Mononuclear cell (primary cell): ENCODE measurements around the gene GNG2. TPM values are rescaled to one million over a fixed set of nuclear protein-coding genes. Genes with fewer than 3 reads are reported as not detected.
"Not testable (repeated sequence)": the region's sequence is repeated elsewhere in the genome, so short reads cannot be mapped to it uniquely, and the experiment has no call there.

ENCODE experiments used
- H3K27me3 ChIP-seq: 2 replicates; pipeline ENCODE4 v1.6.0; 2011; ENCODE audit warnings: low read length, control low read depth; ENCODE audit not compliant: insufficient read depth
- H3K4me1 ChIP-seq: 2 replicates; pipeline ENCODE4 v1.5.1; 2011; ENCODE audit warnings: mild to moderate bottlenecking, low read length, control low read depth; ENCODE audit not compliant: insufficient read depth
- H3K4me3 ChIP-seq: 2 replicates; pipeline ENCODE4 v1.5.1; 2011; ENCODE audit warnings: mild to moderate bottlenecking, low read length, moderate library complexity
- H3K9me3 ChIP-seq: 2 replicates; pipeline ENCODE4 v1.5.1; 2011; ENCODE audit warnings: low read depth, mild to moderate bottlenecking, control low read depth, low read length
- total RNA-seq: library from RNA; depleted of rRNA; stranded (reverse); fragments of >200 nt; gene quantifications from one replicate; pipeline ENCODE4 v1.2.3, GENCODE V29; 2012

GNG2 gene
- total RNA-seq, 1 donor: 180 TPM

DNA sequence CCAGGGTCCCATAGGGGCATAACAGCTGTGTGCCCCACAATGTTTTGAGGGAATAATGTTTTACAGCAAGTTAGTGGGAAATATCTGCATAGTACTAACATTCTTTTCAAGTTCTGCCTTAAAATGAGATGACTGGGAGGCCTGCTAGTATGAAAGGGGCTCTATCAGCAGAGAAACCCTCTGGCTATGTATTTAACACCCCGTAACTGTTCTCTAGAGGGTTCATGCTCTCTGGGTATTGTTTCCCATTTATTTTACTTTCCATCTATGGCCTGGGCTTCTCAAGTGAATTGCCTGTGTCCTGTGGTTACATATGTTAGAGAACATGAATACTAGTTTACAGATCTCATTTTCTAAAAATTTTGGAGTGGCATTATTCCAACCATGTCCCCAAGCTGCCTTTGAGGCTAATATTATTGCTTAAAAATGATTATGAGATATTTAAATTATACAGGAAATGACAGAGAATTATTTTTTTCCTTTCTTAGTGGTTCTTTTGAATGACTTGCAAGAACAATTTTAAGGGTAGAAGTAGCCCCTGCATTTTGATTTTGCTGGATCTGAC is 37.5 kb downstream of the GNG2 start:
- Histone ChIP-seq H3K27me3 (no peaks in the 10 kb centered on the region), H3K4me1 (peaks cover 12% of the 10 kb centered on the region), H3K9me3 (no peaks in the 10 kb centered on the region), H3K4me3 (no peak overlapping the region)

DNA sequence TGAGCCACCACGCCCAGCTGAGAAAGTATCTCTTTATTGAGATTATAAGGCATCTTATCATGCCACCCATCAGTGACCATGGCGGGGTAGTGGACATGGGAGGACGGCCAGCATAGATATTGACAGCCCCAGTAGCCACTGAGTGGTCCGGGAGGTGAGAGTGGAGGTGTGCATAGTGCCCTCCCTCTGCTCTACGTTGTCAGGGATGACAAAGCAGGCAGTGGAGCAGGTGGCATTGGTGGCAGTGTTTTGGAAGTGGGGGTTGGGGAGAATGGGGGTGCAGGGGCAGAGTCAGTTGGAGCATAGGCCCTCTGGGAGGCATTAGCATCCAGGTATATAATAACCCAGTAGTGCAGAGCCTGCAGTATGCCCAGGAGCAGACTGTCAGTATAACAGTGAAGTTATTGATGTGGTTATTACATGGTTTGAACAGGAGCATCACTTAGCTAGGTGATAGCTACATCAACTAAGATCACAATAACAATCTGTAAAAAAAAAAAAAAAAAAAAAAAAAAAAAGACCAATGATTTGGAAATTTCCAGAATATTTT is 41.1 kb downstream of the GNG2 start:
- H3K9me3 ChIP-seq: peaks cover 14% of the 10 kb centered on the region
- H3K4me3 ChIP-seq: no peak overlapping the region
- H3K4me1 ChIP-seq: peaks cover 28% of the 10 kb centered on the region
- no peaks in the 10 kb centered on the region for H3K27me3 ChIP-seq

DNA sequence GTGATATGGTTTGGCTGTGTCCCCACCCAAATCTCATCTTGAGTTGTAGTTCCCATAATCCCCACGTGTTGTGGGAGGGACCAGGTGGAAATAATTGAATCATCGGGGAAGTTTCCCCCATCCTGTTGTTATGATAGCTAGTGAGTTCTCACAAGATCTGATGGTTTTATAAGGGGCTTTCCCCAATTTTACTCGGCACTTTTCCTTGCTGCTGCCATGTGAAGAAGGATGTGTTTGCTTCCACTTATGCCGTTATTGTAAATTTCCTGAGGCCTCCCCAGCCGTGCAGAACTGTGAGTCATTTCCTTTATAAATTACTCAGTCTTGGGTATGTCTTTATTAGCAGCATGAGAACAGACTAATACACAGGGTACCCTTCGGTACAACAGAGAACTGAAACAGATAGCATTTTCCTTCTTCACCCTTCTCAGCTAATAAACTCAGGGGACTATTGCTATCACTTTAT is 45.3 kb downstream of the GNG2 start:
- H3K4me3 ChIP-seq, H3K27me3 ChIP-seq: not testable (repeated sequence)
- peaks cover 14% of the 10 kb centered on the region for H3K9me3 ChIP-seq
- H3K4me1 ChIP-seq: peaks cover 36% of the 10 kb centered on the region

DNA sequence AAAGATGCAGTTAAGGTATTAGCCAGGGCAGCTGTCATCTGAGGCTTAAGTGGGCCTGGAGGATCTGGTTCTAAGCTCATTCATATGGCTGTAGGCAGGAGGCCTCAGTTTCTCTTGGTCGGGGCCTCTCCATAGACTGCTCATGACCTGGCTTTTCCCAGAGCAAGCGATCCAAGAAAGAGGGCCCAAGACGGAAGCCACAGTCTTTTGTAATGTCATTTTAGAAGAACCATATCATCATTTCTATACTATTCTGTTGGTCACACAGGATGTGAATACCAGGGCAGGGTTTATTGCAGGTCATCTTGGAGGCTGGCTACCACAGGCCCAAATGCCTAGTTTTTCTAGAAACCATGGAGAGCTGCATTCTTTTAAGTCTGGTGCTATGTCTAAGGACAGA is 47.7 kb downstream of the GNG2 start:
- Histone ChIP-seq H3K27me3 (no peaks in the 10 kb centered on the region), H3K4me3 (no peak overlapping the region), H3K4me1 (peaks cover 51% of the 10 kb centered on the region), H3K9me3 (peaks cover 14% of the 10 kb centered on the region)

DNA sequence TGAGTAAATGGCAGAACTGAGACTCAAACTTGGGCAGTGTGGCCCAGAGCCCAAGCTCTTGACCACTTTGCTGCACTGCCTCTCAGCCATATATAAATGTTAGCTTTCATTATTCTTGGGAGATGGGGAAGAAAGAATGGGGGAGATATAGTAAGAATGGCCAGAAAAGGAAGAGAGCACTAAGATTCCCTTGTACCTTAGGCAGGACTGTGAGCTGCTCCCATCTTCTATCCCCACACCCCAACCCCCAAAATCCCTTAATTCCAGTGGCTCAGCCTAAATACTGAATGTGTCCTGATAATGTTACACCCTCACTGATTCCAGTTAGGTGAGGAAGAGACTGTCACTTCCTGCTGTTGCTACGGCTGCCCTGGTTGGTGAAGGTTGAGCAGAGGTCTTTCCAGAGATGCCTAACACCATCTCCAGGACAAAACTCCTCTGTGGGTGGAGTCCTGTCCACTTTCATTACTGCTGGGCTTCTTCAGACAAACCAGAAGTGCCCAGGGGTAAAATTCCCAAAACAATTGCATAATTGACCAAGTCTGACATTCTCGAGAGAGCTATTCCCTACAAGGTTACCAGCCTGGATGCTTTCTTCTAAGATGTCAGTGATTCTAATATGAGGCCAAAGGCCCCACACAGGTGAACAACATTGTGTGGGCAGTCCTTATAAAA is 51.8 kb downstream of the GNG2 start:
- Histone ChIP-seq H3K27me3 (no peaks in the 10 kb centered on the region), H3K4me1 (peaks cover 35% of the 10 kb centered on the region), H3K4me3 (no peak overlapping the region), H3K9me3 (no peaks in the 10 kb centered on the region)

DNA sequence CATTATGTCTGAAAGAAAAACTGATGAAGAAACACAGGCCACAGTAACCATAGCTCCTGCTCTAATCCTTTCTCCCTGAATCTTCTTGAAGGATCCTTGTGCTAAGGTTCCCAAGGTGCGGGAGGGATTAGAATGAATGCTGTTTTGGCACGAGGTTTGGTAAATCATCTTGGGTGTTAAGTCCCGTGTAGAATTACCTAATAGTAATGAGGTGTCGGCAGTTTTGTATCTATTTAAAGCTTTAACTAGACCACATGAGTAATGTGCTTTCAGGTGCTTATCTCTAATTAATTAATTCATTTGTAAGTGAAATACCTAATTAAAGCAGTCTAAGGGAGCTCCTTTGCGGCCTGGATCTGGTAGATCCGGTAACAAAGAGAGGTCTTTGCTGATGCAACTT is 53.9 kb downstream of the GNG2 start:
- Histone ChIP-seq H3K9me3 (no peaks in the 10 kb centered on the region), H3K4me1 (peaks cover 29% of the 10 kb centered on the region), H3K27me3 (no peaks in the 10 kb centered on the region), H3K4me3 (no peak overlapping the region)

DNA sequence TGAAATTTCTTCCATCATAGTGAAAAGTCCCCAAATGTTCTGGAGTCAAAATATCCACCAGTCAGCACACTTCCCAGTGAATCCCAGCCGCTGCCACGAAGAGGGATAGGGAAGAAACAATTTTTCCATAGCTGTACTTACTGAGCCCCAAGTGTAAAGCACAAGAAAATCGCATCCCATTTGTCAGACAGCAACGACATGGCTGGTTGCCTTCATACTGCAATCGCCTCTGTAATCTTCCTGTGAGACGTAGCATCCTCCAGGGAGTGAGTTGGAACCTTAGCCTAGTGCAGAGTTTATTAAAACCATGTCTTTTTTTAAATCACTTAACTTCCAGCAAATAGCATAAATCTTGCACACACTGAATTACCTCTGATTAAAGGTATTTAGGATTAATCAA is 56.8 kb downstream of the GNG2 start:
- Histone ChIP-seq H3K4me3 (no peak overlapping the region), H3K4me1 (peaks cover 17% of the 10 kb centered on the region), H3K9me3 (no peaks in the 10 kb centered on the region), H3K27me3 (no peaks in the 10 kb centered on the region)

DNA sequence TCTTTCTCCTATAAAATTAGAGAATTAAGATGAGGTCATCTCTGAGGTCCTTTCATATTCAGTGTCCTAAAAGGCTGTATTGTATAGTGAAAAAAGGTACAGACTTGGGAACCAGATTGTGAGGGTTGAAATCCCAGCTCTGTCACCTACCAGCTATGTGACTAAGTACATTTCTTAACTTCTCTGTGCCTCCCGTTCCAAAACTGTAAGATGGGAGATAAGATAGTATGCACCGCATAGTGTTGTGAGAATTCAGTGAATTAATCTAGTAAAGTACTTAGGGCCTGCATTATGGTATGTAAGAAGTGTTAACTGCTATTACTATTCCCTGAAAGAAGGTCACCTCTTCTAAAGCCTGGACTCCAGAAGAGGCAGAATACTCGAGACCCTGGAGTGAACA is 60.6 kb downstream of the GNG2 start:
- Histone ChIP-seq H3K4me1 (peaks cover 19% of the 10 kb centered on the region), H3K27me3 (no peaks in the 10 kb centered on the region), H3K9me3 (no peaks in the 10 kb centered on the region), H3K4me3 (no peak overlapping the region)

DNA sequence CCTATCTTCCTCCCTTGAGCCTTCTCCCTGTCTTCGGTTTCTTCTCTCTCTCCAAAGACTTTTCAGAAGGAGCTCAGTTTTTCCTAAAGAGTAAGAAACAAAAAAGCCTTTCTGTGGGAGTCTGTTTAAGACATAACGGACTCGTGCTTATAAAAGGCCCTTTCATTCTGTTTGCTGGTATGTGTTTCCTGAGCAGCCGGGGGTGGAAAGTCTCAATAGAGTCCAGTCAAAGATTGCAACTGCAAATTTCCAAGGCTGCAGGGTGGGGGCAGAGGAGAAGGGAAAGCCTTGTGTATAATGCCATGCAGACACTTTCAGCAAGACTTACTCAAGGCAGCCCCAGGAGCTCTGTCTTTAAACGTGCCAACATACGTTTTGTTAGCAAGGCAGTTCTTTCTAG is 62.2 kb downstream of the GNG2 start:
- no peak overlapping the region for H3K4me3 ChIP-seq
- H3K4me1 ChIP-seq: peaks cover 19% of the 10 kb centered on the region
- no peaks in the 10 kb centered on the region for H3K27me3 ChIP-seq

DNA sequence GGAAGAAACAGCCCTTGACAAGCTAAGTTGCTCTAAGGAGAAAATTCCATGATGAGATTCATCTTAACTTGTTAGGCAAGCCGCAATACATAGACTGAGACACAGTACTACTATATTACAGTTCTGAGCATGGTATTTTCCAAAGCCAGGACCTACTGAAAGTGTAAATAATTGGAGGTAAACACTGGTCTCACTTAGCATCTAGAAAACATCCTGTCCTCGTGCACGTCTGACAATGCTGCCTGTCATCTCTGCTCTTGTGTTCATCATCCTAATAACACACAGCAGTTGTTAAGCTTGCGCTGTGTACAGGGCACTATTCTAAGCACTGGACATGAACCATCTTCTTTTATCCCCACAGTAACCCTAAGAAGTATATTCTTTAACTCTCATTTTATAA is 64.2 kb downstream of the GNG2 start:
- Histone ChIP-seq H3K4me3 (no peak overlapping the region), H3K9me3 (no peaks in the 10 kb centered on the region), H3K27me3 (no peaks in the 10 kb centered on the region), H3K4me1 (peaks cover 24% of the 10 kb centered on the region)

More for the DNA sequence above, 62.2 kb downstream of the GNG2 start:
- H3K9me3 ChIP-seq: no peaks in the 10 kb centered on the region

DNA sequence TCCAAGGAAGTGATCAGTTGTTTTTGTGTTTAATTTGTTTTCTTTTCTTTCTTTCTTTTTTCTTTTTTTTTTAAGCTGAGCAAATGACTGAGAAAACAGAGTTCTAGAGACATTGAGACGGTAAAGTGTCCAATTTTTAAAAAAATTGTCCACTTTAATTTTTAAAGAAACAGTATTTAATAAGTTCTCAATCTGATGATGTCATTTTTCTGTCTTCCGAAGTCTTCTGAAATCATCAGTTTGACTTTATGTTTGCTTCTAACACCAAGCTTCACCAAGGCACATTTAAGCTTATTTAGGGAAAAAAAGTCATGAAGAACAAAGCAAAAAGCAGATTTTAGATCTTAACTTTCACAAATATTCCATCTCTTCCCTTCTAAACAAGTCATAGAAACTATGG is 65.6 kb downstream of the GNG2 start:
- H3K9me3 ChIP-seq: no peaks in the 10 kb centered on the region
- H3K4me3 ChIP-seq: no peak overlapping the region
- H3K27me3 ChIP-seq: no peaks in the 10 kb centered on the region
- H3K4me1 ChIP-seq: peaks cover 30% of the 10 kb centered on the region

DNA sequence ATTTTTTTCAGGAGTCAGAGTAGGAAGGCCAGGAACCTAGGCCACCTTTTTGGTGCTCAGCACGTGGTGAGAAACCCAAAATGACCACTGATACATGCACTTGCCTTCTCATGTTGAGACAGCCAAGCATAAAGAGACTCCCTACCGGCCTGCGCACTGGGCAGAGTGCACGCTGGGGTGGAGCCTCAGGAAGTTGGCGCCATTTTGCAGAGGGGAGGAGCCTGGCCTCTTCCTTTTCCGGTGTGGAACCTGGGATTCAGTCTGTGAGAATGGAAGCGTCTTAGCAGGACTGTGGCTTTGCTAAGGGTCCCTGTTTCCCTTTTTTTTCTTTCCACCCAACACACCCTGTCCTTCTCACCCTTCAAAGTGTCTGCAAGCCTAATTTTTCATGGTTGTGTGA is 66.0 kb downstream of the GNG2 start:
- H3K27me3 ChIP-seq: no peaks in the 10 kb centered on the region
- no peak overlapping the region for H3K4me3 ChIP-seq
- H3K9me3 ChIP-seq: no peaks in the 10 kb centered on the region
- H3K4me1 ChIP-seq: peaks cover 34% of the 10 kb centered on the region

DNA sequence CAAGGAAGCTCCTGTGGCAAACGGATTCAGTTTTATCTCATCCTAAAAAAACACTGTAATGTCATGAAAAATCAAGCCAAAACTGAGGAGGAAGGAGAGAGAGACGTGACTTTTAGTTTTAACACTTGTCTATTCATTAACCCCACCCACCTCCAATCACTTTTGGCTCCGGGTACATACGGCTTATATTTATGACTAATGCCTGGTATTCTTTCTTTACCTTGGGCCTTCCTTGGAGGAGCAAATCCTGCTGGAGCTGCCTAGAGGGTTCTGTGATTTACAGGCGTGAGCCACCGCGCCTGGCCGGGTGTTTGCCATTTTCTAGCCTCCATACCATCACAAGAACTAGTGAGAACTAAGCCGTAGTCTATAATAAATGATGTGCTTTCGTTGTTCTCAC is 68.2 kb downstream of the GNG2 start:
- H3K4me1 ChIP-seq: peaks cover 45% of the 10 kb centered on the region
- no peaks in the 10 kb centered on the region for H3K27me3 ChIP-seq

DNA sequence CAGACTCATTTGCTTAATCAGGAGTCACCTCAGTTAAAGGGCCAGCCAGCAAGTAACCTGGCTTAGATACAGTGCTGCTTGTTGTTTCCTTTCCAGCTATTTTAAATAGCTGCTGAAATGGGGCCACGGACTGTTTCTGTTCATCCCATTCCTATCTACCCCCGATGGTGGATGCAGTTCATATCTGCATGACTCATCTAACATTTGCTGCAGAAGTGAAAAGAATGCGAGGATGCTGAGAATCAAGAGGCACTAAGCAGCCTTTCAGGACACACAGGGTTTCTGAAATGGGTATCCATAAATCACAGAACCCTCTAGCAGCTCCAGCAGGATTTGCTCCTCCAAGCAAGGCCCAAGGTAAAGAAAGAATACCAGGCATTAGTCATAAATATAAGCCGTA is 68.8 kb downstream of the GNG2 start:
- peaks cover 50% of the 10 kb centered on the region for H3K4me1 ChIP-seq
- no peaks in the 10 kb centered on the region for H3K9me3 ChIP-seq
- H3K4me3 ChIP-seq: no peak overlapping the region
- H3K27me3 ChIP-seq: no peaks in the 10 kb centered on the region

More for the DNA sequence above, 68.2 kb downstream of the GNG2 start:
- Histone ChIP-seq H3K4me3 (no peak overlapping the region), H3K9me3 (no peaks in the 10 kb centered on the region)

DNA sequence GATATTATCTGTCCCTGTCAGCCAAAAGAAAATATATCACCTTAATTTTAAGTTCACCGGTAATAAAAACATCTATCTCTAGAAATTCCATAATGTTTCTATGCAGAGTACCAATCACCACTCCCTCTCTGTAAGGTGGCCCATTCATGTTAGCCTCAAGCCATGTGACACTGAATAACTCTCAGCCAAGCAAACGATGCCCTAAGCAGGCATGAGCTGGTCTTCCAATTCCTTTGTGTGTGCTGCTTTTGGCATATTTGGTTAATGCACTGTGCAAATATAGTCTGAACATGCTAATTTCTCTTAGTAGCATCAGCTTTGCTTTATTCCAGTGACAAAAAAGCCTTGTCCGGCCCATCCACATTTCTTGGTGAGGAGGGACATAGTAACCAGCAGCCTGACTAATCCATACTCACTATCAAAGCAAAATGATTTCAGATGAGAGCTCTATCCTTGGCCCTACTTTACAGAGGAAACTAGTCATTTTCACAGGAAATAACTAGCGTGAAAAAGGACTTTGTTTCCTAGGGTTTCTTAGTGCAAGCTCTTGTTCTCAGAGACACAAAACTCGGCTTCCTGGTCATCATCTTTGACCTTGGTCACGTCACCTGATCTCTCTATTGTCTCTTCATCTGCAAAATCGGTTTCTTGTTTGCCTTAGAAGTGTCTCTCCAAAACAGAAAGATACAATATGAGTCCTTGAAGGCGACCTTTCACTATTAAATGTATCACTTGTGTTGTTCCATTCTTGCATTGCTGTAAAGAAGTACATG is 69.7 kb downstream of the GNG2 start:
- no peaks in the 10 kb centered on the region for H3K9me3 ChIP-seq
- H3K4me3 ChIP-seq: no peak overlapping the region
- H3K27me3 ChIP-seq: no peaks in the 10 kb centered on the region
- H3K4me1 ChIP-seq: peaks cover 44% of the 10 kb centered on the region
